SIG-M5 treated with dmso at 0.1 percent for 504 hours (cell line): ENCODE measurements around the gene GPSM1.
"Not testable (repeated sequence)": the region's sequence is repeated elsewhere in the genome, so short reads cannot be mapped to it uniquely, and the experiment has no call there.

Source experiments
- DNase-seq: peaks from one replicate; lab custom pipeline; 2025; ENCODE audit not compliant: unreplicated experiment; lab: John Stamatoyannopoulos, UW

The GPSM1 gene

DNA sequence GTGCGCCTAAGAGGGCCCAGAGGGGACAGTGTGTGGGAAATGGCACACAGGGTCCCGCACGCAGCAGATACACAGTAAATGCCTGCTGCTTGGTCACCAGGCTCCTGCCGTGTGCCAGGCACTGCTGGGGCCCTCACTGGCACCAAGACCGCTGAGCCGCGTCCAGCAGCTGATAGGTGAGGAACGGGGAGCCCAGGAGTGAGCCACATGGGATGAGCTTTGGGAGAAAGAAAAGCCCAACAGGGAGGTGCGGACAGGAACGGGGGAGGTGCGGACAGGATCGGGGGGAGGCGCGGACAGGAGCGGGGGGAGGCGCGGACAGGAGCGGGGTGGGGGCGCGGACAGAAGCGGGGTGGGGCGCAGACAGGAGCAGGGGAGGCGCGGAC lies 16.5 kb downstream of the GPSM1 start:
- DNase-seq, result no peak

DNA sequence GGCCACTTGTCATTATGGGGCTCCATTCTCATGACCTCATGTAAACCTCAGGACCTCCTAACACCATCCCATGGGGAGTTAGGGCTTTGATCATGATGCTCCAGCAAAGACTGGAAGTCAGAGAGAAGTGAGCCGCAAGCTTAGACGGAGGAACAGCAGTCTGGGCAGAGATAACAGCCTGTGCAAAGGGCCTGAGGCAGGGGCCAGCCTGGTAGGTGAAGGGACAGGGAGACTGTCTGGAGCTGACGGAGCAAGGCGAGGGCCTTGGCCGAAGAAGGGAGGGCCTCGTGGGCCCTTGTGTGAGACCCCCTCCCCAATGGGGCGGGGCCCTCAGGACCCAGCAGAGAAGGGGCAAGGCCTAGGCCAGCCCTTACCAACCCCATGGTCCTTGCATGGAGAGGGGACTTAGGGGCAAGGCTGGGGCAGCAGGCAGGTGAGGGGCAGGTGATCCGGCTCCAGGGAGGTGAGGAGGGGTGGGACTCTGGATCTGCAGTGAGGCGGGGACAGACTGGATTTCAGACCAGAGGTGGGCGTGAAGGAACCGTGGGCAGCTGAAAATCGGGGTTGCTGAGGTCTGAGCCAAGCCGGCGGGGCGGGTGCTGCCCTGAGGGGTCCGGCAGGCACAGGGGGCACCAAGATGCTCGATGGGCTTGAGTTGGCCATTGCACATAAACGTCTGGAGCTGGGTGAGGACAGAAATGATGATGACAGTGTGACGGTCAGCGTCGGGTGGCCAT lies 17.4 kb downstream of the GPSM1 start:
- no peak for DNase-seq

- no peak for DNase-seq
These were observed 18.2 kb downstream of the GPSM1 start for GRCh38 chr9:136345281-136346156.

GRCh38 chr9:136346157-136346481 lies 18.8 kb downstream of the GPSM1 start:
- DNase-seq, result no peak

DNA sequence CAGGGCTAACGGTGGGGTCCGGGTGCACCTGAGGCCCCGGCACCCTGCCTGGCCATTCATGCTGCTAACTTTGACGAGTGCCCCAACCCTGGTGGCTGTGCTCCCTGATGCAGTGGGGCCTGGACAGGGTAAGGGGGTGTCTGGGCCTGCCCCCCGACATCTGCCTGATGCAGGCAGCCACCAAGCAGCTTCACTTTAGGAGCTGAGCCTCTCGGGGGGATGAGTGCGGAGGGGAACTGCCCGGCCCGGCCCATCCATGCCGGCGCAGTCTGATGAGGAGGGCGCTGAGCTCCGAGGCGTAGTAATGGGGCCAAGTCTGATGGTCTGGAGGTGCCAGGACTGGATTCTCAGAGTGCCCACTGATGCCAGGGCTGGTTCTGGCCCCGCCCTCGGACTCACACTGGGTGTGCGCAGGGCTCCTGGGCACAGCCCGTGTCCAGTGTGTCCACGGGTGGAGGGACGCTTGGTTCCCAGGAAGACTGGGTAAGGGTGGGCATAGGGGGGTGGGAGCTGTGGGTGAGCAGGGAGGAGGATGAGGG lies 19.7 kb downstream of the GPSM1 start:
- no peak for DNase-seq

GRCh38 chr9:136347472-136348256 lies 20.3 kb downstream of the GPSM1 start:
- no peak for DNase-seq

GRCh38 chr9:136348691-136349090 lies 21.4 kb downstream of the GPSM1 start:
- no peak for DNase-seq

DNA sequence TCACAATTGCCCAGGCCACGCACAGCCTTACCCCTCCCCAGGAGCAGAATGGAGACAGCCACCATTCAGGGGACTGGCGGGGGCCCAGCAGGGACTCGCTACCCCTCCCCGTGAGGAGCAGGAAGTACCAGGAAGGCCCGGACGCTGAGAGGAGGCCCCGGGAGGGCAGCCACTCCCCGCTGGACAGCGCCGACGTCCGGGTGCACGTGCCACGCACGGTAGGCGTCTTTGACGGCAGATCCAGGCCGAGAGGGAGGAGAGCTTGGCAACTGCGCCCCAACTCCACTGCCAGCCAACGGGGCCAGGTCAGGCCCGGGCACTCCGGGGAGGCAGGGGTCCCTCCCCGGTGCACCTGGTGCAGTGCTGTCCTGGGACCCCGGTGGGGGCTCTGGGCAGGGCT lies 22.2 kb downstream of the GPSM1 start:
- DNase-seq, result no peak

GRCh38 chr9:136351252-136351800 lies 24.0 kb downstream of the GPSM1 start:
- DNase-seq, result no peak

GRCh38 chr9:136351868-136352267 lies 24.5 kb downstream of the GPSM1 start:
- DNase-seq, result not testable (repeated sequence)

DNA sequence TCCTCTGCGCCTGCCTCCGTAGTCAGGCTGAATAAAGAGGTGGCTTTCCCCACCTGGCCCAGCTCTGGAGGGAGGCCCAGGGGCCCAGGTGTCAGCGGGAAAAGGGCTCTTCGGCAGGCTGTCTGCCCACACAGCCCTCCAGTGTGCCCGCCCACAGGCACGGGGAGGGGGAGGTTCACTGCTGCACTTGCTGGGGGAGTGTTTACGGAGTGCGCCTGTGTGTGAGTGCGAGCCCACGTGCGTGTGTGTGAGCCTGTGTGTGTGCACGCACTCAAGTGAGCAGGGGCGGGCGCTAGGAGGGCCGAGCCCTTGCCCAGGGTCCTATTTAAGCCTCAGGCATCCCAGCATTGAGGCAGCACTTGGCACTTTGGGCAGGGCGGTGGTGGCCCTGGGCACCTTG lies 25.3 kb downstream of the GPSM1 start:
- no peak for DNase-seq

DNA sequence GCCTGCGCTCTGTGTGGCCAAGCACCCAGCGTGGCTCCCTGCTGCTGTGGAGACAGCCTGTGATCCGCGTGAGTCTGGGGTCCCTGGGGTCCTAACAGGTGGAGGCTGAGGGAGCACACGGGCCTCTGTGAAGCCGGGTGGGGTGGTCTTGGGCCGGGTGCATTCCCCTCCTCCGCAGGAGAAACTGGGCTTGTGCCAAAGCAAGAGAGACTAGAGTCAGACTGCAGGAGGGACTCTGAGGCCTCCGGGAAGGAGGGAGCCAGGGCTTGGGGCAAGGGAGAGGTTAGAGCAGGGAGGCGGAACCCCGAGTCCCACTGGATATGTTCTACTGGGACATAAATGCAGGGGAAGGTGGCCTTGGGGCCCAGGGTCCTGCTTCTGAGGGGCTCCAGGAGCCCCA lies 25.7 kb downstream of the GPSM1 start:
- no peak for DNase-seq

GRCh38 chr9:136353757-136354488 lies 26.6 kb downstream of the GPSM1 start:
- no peak for DNase-seq

DNA sequence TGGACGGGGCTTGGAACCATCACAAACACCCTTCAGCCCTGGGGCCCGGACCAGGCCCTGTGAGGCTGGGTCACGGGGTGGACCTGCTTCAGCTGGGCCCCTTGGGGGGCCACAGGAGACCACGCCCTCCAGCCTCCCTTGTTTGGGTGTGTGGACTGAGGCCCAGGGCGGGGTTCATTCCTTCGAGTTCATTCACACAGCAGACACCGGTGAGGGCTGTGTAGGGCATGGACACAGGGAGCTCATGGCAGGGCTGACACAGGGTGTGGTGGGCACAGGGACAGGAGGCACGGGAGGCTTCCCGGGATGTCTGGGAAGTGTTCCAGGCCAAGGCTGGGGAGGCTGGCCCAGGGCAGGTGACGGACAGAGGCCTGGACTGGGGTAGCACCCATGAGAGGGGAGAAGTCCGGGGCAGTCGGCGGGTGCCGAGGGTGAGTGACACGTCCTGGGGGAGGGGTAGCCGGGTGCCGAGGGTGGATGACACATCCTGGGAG lies 27.3 kb downstream of the GPSM1 start:
- no peak for DNase-seq

- DNase-seq, result no peak
These were observed 28.5 kb downstream of the GPSM1 start for GRCh38 chr9:136355616-136356557.

GRCh38 chr9:136357202-136357725 lies 29.9 kb downstream of the GPSM1 start:
- no peak for DNase-seq

GRCh38 chr9:136358016-136358415 lies 30.7 kb downstream of the GPSM1 start:
- no peak for DNase-seq

DNA sequence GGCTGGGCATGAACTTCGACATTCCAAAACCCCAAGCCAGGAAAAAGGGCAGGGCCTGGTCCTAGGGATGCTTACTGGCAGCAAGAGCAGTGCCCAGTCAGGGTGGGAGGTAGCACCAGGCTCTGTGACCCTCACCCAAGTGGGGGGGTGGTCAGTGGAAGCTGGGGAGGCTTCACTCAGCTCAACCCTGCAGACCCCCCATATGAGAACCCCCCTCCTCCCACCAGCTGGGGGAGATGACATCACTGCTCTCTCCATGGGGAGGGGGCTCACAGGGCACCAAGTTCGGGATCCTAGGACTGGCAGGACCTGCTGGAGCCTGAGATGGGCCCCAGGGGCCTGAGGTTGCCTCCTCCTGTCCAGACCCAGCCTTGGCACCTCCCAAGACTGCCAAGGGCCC lies 31.5 kb downstream of the GPSM1 start:
- no peak for DNase-seq
